ACHN (cell line): ENCODE measurements around the gene ARMH1.
A peak's percentile ranks its signal among the peaks of the same experiment; 100 is the strongest.

Experiments used
- DNase-seq: peaks from one replicate; pipeline ENCODE4 v3.0.0-alpha.2; 2015
- in situ Hi-C: cut with HindIII; loops from 2 replicates; pipeline ENCODE4 v1.10.0; 2017; ENCODE audit warnings: low sequenced_read_pairs, low pct_ligation_motif_present, low pct_unique_long_range_greater_than_20kb

ARMH1 gene

DNA sequence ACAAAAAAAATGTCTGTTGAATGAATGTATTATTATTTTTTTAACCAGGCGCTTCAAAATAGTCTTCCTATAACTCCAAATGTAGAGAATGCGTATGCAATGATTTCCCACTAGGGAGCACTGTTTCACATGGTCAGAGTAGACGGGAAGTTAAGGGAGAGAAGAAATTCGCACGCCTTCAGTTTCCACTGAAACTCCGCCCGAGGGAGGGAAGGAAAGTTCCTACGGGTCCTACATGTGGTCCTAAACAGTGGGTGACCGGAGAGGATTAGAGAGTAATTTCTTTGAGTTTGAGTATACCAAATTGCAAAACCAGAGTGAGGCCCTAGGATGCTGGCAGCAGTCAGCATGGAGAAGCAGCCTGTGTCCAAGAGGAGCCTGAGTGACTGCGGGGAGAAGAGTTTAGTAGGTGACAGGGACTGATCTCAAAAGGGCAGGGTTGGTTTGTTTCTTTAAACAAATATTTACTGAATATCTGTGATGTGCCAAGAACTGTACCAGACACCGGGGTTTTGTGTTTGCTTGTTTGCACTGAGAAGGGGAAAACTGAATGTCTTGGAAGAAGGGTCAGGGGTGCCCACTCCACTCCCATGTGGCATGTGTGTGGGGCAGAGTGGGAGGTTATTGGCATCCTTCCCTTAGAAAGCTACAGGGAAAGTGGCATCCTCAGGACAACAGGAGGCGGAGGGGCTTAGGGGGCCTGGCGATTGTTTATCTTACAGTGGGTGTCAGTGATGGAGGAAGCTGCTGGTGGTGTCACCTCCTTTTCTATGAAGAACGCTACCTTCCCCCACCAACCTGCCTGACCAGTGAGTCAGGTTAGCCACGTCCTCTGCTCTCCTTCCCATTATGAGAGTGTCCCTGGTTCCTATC is 33.7 kb downstream of the ARMH1 start:
- peak; percentile 72 for DNase-seq
- in situ Hi-C loops = no loop called here

DNA sequence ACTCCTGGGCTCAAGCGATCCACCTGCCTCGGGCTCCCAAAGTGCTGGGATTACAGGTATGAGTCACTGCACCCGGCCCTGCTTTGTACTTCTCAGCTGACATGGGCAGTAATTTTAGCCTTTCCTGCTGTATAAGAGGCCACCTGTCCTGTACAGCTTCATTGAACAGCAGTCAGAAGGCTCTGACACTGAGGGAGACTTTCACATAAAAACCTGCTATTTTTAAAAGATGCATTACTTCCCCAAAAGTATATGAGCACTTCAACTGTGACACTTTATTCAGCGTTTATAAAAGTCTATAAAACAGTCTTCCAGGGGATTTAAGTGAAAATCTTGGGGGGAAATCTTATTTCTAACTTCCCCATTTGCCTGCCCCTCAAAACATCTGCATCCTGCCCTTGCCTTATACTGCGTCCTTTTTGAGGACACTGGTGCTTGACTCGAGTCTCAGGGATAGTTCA is 38.8 kb downstream of the ARMH1 start:
- in situ Hi-C loops = no loop called here
- no peak for DNase-seq

DNA sequence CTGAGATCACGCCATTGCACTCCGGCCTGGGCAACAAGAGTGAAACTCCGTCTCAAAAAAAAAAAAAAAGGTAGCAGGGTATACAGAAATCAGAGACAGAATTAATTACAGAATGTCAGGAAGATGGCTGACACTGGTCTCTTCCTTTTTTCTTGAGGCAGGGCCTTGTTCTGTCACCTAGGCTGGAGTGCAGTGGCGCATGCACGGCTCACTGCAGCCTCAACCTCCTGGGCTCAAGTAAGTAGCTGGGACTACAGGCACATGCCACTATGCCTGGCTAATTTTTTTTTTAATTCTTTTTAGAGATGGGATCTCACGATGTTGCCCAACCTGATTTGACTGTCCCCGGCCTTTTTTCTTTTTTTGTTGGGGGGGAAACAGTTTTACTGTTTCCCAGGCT is 40.0 kb downstream of the ARMH1 start:
- in situ Hi-C loops = no loop called here
- DNase-seq = no peak

DNA sequence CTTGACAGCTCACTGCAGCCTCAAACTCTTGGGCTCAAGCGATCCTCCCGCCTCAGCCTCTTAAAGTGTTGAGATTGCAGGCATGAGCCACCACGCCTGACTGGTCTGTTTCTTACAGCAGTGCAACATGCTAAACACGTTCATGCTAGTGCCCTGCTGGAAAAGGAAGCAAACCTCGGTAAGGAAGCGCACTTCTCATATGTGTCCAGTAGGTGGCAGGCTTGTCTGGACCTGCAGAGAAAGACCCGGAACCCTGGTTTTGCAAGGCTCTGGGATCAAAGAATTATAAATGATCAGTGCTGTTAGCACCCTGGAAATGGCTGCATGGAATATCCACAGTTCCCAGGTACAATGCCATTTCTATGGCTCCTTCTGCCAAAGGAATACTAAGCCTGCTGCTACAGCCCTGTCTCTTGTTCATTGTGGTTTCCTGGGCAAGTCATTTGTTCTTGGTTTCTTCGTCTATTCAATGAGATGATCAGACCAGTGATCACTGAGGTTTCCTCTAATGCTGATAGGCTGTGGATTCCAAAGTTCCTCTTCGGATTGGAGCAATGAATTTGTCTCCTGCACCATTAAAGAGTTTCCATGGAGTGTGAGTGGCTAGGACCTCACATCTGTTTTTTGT is 40.5 kb downstream of the ARMH1 start:
- in situ Hi-C loops = no loop called here

DNA sequence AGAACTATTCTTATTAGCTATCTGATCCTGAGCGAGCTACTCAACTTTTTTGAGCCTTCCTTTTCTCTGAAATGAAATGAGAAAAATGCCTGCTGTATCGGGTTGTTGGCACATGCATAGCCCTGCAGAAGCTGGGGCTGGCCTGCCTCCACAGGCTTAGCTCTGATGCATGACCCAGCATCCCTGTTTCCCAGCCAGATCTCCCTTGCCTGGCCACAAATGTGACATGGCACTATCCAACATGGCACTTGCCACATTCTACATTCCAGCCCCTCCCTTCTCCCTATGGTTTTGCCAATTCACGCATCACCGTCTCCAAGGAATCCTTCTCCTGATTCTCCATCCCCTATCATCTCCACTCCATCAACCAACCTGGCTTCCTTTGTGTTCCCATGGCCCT is 42.6 kb downstream of the ARMH1 start:
- DNase-seq = peak; percentile 39
- in situ Hi-C loops = no loop called here

More for the DNA sequence above, 40.5 kb downstream of the ARMH1 start:
- peak; percentile 70 for DNase-seq

DNA sequence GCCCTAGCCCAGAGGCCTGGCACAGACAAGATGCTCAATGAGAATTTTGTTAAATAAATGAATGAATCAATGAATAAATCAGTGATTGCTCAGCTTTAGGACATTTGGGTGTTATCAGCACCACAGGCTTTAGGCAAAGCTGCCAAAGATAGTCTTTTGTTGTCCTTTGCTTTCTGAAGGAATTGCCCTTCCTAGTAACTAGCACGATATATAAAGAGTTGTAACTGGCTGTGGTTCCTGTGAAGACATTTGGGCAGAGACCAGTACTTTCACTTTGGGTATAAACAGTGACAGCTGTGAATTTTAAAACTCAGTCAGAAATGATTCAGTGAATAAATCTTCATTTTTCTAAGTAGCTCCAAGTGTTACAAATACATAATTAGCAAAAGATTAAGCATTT is 43.1 kb downstream of the ARMH1 start:
- DNase-seq = no peak
- in situ Hi-C loops = no loop called here

DNA sequence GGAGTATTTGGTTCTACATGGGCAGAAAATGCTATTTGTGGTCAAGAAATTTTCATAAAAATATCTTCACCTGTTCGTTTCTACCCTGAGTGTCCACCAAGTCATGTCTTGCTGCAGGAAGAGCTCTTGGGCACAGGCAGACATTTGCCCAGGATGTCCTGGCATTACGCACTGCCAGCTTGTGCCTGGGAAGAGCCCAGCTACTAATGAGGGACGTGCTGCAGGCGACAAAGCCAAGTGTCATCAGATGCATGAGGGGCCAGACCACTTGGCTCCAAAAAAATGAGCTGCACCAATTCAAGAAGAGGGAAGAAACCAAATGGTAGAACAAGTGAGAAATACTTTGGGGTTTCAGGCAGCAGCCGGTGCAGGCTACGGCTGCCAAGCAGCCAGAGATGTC is 43.6 kb downstream of the ARMH1 start:
- no peak for DNase-seq
- in situ Hi-C loops = no loop called here

DNA sequence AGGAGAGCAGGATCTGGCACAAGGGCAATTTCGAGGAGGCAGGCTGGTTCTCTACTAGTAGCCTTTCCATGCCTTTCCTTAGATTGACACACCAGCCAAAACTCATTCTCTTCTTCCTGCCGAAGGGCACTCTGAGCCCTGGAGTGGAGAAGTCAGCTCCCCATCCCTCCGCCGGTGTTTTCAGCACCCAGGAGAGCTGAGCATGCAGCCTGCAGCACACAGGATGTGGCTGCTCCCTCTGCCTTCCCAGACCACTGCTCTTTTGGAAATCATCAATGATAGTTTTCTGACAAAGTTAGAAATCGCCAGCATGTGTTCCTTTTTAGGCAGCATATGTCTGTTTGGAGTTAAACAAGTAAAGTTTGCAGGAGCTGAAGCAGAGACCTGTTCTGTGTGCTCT is 44.8 kb downstream of the ARMH1 start:
- in situ Hi-C loops = no loop called here
- no peak for DNase-seq

DNA sequence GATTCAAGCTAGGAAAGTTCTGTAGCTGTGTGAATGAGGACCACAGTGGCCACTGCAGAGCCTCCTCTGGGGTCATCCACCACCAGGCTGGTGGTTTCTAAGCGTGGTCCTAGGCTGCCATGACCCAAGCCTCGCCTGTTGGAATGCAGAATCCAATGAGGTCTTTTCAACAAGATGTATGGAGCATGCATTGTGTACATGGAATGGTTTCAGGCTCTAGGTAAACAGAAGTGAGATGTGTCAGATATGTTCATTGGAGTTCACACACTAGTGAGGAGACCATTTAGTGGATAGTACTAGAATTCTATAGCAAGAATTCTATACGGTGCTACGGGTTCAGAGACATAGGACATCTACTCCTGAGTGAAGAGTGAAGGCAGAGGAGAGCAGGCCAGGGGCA is 45.8 kb downstream of the ARMH1 start:
- in situ Hi-C loops = no loop called here
- no peak for DNase-seq

DNA sequence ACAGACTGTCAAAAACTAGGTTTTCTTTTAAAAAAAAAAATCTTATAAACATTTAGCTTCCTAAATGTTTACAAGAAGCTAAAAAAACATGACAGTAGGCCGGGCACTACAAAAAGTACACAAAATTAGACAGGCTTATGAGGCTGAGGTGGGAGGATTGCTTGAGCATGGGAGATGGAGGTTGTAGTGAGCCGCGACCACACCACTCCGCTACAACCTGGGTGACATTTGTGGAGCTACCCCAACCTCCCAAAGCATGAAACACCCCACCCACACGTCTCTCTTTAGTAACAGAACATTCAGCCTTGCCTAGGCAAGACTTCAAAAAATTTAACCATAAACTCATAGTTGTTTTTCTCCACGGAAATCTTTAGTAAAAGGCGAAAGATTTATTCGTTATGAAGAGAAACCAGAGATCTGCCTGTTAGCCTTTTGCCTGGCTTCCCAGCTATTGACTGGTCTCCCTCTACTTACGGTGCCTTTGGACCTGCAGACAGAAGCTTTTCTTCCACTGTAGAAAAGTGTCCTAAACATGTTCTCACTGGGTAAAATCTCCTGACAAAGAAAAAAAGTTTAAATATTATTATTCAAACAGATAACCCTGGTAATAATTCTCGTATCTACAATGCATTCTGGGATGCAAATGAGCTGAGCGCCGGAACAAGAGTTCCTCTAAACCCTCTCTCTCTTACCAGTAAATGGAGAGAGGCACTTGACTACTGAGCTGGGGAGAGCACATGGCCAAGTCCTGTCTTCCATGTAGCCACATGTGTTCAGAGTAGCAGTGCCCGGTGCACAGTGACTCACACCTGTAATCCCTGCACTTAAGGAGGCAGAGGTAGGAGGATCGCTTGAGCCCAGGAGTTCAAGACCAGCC is 47.2 kb downstream of the ARMH1 start:
- in situ Hi-C loops = no loop called here
- DNase-seq = peak; percentile 97

DNA sequence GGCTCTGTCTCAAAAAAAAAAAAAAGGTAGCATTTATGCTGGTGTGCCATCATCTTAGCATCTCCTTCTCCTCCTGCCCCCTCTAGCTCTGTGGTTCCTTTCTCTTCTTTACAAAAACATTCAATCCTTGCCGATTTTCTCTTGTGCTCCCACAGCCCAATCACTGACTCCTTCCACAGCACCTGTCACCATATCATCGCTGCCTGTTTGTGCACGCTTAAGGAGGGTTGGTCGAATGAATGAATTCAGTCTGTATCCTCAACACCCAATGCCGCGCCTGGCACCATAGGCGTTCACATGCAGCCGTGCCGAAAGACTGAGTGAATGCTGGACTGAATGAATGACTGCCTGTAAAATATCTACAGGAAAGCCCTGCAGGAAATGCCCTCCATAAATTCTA is 48.5 kb downstream of the ARMH1 start:
- no peak for DNase-seq
- in situ Hi-C loops = no loop called here

DNA sequence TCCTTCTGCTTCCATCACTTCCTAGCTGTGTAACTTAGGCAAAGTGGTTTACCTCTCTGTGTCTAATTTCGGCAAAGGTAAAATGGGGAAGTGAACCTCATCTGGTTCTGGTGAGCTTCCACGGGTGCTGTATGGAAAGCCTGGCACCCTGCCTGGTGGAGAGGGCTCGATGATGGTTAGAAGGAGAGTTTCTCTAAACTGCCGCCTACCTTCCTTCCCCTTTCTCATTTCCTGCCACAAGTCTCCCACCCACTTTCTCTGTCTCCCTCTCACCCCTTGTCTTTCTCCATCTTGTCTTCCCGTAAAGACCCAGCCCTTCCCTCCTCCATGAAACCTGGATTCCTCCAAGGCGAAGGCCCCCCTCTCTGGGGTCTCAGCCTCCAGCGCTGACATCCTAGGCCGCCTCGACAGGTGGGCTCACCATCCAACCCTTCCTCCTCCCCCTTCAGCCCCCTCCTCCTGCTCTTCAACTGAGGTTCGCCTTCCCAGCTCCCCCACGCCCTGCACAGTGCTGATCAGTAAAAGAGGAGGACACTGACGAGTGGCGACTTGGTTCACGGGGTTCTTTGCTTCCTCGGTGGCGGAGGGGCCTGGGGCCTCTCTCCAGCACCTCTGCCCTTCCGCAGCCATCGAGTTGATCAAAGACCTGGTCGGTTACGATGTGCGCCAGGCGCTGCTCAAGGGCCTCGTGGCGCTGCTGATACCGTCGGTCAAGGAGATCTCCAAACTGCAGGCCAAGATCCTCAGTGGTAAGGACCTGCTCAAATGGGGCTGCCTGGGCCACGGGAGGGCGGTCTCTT is 49.2 kb downstream of the ARMH1 start:
- in situ Hi-C loops = no loop called here
- DNase-seq = no peak

DNA sequence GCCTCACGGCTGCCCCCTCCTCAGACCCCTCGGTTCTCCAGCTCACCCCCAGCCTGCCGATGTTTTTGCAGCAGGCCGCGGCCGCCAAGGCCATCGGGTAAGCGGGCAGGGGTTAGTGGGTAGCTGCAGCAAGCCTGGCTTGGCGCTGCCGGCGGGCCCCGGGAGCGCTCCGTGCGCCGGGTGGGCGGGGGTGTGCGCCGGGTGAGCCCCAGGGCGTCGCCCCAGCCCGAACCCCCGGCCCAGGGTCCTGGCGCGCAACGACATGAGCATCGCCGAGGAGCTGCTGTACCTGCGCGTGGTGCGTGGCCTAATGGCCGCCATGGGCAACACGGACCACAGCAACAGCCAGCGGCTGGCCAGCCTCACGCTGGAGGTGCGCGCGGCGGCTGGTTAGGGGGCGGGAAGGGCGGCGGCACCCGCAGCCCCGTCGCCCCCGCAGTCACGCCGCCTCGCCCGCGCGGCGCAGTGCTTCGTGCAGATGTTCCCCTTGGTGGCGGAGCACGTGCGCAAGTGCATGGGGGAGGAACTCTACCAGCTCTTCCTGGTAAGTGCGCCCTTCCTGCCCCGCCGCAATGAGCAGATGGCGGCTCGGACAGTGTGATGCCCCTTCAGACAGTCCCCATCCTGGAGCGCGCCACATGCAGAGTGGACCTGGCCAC is 49.9 kb downstream of the ARMH1 start:
- DNase-seq = no peak
- in situ Hi-C loops = no loop called here

DNA sequence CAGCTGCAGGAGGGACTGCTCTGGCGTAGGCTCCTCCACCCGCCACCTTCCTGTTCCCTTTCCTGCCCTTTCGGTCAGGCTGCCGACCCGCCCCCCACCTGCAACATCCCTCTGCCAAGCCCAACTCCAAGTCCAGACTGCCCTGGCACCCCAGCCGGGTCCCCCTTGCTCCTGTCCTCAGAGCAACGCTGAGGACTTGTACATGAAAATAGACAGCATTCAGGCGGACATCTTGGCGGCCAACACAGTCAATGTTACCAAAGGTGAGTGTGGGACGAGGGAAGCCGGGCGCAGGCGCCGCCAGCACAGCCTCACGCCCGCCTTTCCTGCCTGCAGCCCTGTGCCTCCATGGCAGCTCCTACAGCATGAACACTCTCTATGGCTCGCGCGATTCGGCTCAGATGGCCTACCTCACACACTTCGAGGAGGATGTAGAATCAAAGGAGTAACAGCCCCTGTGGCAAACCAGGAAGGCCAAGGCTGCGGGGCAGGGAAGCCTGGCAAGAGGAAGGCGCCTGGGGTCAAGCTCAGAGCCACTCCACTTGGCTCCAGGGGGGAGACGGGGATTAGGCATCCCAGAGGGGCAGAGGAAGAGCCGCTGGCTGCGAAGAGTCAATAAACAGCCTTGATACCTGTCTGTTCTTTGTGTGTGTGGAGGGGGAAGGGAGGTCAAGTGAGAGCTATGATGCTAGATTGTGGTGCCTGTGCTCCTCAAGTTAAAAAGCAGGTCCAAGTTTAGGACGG is 50.6 kb downstream of the ARMH1 start:
- in situ Hi-C loops = no loop called here
- DNase-seq = no peak

DNA sequence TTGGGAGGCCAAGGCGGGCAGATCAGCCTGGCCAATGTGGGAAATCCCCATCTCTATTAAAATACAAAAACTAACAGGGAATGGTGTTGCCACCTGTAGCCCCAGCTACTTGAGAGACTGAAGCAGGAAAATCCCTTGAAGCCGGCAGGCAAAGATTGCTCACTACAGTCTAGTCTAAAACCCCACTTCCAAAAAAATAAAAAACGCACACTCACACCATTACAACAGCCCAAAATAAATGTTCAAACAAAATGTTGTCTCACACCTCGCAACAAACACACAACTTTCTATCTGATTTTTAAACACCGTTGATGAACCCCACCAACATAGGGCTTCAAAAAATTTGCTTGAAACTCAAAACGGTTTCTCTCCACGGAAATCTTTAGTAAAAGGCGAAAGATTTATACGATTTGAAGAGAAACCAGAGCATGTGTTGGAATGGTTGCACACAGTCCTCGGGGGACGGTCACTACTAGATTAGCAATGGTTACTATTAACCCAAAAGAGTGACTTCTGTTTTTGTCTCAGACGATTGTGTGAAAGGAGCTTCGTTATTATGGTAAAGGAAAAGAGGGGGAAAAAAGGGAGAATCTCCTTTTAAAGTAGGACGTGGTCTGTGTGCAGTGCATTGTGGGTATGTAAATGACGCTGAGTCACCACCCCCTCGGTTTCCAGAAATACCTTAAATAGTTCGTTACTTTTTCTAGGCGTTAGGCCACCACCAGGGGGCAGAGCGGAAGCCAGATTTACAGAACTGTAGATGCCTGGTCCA is 56.4 kb downstream of the ARMH1 start, which contains the start of gene RNU5D-1:
Gene RNU5D-1, minus strand, starts transcription at position 430 of the 772 bp plus-strand sequence.
- DNase-seq = peak; percentile 95
- in situ Hi-C loops = no loop called here

DNA sequence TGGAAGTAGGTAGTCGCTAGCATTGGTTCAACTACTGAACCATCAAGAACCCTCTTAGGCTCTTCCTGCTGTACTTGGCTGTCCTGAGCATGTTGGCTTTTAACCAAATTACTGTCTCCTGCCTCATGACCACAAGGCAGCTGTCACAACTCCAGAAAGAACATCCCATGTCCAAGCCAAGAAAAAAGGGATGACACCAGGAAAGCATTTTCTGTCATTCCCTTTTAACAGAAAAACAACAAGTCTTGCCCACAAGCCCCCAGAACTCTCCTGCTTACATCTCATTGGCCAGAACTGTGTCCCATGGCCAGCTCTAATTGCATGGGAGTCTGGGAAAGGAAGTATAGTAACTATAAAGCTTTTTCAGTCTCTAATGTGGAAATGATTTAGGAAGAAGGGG is 58.9 kb downstream of the ARMH1 start:
- no peak for DNase-seq
- in situ Hi-C loops = no loop called here

DNA sequence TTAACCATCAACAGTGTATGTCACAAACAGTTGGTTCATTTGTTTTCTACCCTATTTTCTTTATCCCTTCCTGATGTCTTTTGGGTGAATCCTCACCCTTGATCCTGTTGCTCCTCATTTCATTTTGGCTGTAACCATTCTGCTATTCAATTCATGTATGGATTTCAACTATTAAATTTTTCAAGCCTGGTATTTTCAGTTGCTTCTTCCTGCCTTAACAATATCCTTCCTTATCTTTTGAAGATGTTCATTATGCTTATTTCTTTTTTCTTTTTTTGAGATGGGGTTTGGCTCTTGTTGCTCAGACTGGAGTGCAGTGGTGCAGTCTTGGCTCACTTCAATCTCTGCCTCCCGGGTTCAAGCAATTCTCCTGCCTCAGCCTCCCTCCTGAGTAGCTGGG is 59.3 kb downstream of the ARMH1 start:
- no peak for DNase-seq
- in situ Hi-C loops = no loop called here
